Kidney (tissue), 14 donors: Measurements from ENCODE around the gene PIAS4. TPM values are rescaled to one million over a fixed set of nuclear protein-coding genes. Genes with fewer than 3 reads are reported as not detected.

Experiments used
- DNase-seq, 5 donors: peaks; one replicate each; pipeline ENCODE4 v3.0.0-alpha.2; 2013 to 2020
- FAIRE-seq: peaks from 2 replicates; lab custom pipeline; 2012; peaks lifted over from hg19 to GRCh38; lab: Jason Lieb, UNC
- H3K27ac ChIP-seq, 2 donors: one replicate each; pipeline ENCODE4 v1.7.0; 2013; ENCODE audit warnings: low read depth in 2 of 2, low read length in 2 of 2, inconsistent platforms in 1 of 2
- H3K27me3 ChIP-seq: one replicate; pipeline ENCODE4 v1.7.1; 2013; ENCODE audit warnings: low read length, inconsistent platforms; ENCODE audit not compliant: control insufficient read depth, insufficient read depth
- H3K36me3 ChIP-seq, 3 donors: one replicate each; pipeline versions ENCODE4 v1.7.0 to v1.7.1; 2013; ENCODE audit warnings: low read length in 3 of 3, control low read depth in 1 of 3, inconsistent platforms in 1 of 3; ENCODE audit not compliant: insufficient read depth in 3 of 3, control insufficient read depth in 2 of 3
- H3K4me1 ChIP-seq, 3 donors: one replicate each; pipeline versions ENCODE4 v1.7.0 to v1.7.1; 2013; ENCODE audit warnings: low read length in 3 of 3, inconsistent platforms in 1 of 3, low read depth in 1 of 3; ENCODE audit not compliant: control insufficient read depth in 2 of 3, insufficient read depth in 2 of 3
- H3K4me3 ChIP-seq, 3 donors: one replicate each; pipeline versions ENCODE4 v1.7.0 to v1.8.1; 2013; ENCODE audit warnings: low read length in 3 of 3, control low read depth in 1 of 3, inconsistent platforms in 1 of 3
- H3K9ac ChIP-seq, 3 donors: one replicate each; pipeline versions ENCODE4 v1.7.0 to v1.7.1; 2013; ENCODE audit warnings: low read length in 3 of 3, control low read depth in 1 of 3, inconsistent platforms in 1 of 3
- H3K9me3 ChIP-seq, 3 donors: one replicate each; pipeline versions ENCODE4 v1.7.0 to v1.7.1; 2013; ENCODE audit warnings: low read length in 3 of 3, control low read depth in 1 of 3, inconsistent platforms in 1 of 3; ENCODE audit not compliant: control insufficient read depth in 2 of 3, insufficient read depth in 1 of 3
- CTCF ChIP-seq: IDR thresholded peaks from 3 replicates; pipeline ENCODE4 v1.5.1; 2012; ENCODE audit warnings: mild to moderate bottlenecking, moderate library complexity, borderline replicate concordance; ENCODE audit not compliant: insufficient read depth; ENCODE audit errors: extremely low read depth
- intact Hi-C: fragments of 100-400 bp; cut with DNase I; formaldehyde crosslinking; loops from one replicate; pipeline ENCODE4 v1.11.1; 2022
- polyA plus RNA-seq: library from polyadenylated mRNA; stranded (reverse); fragments of 350-450 nt; fragmentation: Illumina TruSeq; extraction: RNeasy Lipid Tissue Mini Kit (QIAGEN cat#74804); gene quantifications from one replicate; pipeline ENCODE4 v1.2.3, GENCODE V29; 2014; ENCODE audit warnings: low read depth, low replicate concordance; ENCODE audit not compliant: insufficient read depth
- total RNA-seq: library from RNA; stranded (reverse); fragmentation: NEBNext Ultra II Directional; extraction: Animal tissue kit (Norgen Biotek cat#: 25700); gene quantifications from one replicate; pipeline ENCODE4 v1.2.1, GENCODE V29; 2021
- donor health status: control.
- donor health status: control.
- donor health status: control.
- donor health status: control.
- donor health status: control.
- donor health status: DM: yes; HTN: yes; CAD: no.
- donor health status: Normal renal cell carcinoma (clear cell type).

Gene PIAS4
- total and polyA plus RNA-seq, 2 donors from 2014 or later: 9.8 to 25.0 TPM

GRCh38 chr19:3959766-3960131 is 47.8 kb upstream of the PIAS4 start:
- no peaks in the 10 kb centered on the region for H3K27me3 ChIP-seq
- no peak overlapping the region for H3K27ac ChIP-seq
- no peaks in the 10 kb centered on the region for H3K9me3 ChIP-seq
- TF ChIP-seq CTCF: no peak
- H3K9ac ChIP-seq: no peak overlapping the region
- intact Hi-C loops: no loop called here
- H3K4me1 ChIP-seq: no peaks in the 10 kb centered on the region
- peaks cover 0 to 27% (median 4%) of the 10 kb centered on the region in 3 donors for H3K36me3 ChIP-seq
- no peak for FAIRE-seq
- H3K4me3 ChIP-seq: no peak overlapping the region
- no peak for DNase-seq

GRCh38 chr19:3961007-3961406 is 46.5 kb upstream of the PIAS4 start:
- intact Hi-C loops: no loop called here
- H3K9me3 ChIP-seq: no peaks in the 10 kb centered on the region
- H3K27ac ChIP-seq: no peak overlapping the region
- FAIRE-seq: no peak
- H3K4me3 ChIP-seq: no peak overlapping the region
- no peaks in the 10 kb centered on the region for H3K27me3 ChIP-seq
- TF ChIP-seq CTCF: no peak
- H3K9ac ChIP-seq: no peak overlapping the region
- DNase-seq: no peak
- H3K4me1 ChIP-seq: no peaks in the 10 kb centered on the region
- peaks cover 0 to 31% (median 4%) of the 10 kb centered on the region in 3 donors for H3K36me3 ChIP-seq

GRCh38 chr19:3963458-3964255 is 43.9 kb upstream of the PIAS4 start:
- Histone ChIP-seq H3K36me3 (peaks cover 0 to 32% (median 6%) of the 10 kb centered on the region in 3 donors), H3K9ac (no peak overlapping the region)
- no peak for FAIRE-seq

More at GRCh38 chr19:3963458-3964255, 43.9 kb upstream of the PIAS4 start:
- TF ChIP-seq CTCF: no peak
- intact Hi-C loops: no loop called here
- no peak for DNase-seq
- Histone ChIP-seq H3K27me3 (no peaks in the 10 kb centered on the region), H3K27ac (no peak overlapping the region), H3K9me3 (no peaks in the 10 kb centered on the region), H3K4me1 (no peaks in the 10 kb centered on the region), H3K4me3 (no peak overlapping the region)
